ENCODE data around the gene DHX40.

GRCh38 chr17:59620064-59620359, 54.6 kb downstream of the DHX40 start:
- TF ChIP-seq POLR2AphosphoS5 (IDR thresholded peaks at IDR 0.05; ENCODE audit: low read depth, low read length), result no peak
- TF ChIP-seq POLR2A (IDR thresholded peaks at IDR 0.05; ENCODE audit: low read depth, low read length), result no peak

Measured in GM12892 (cell line).